ENCODE measurements around the gene PSD4.

PSD4 gene

GRCh38 chr2:113209646-113210171, 35.9 kb downstream of the PSD4 start:
- Mint-ChIP-seq H3K36me3 (ENCODE audit: low read depth) (peaks cover 5% of the 10 kb centered on the region), H3K4me3 (no peak overlapping the region), H3K9me3 (no peaks in the 10 kb centered on the region), H3K4me1 (peaks cover 74% of the 10 kb centered on the region), H3K27me3 (ENCODE audit: low read depth, poor library complexity) (peaks cover 31% of the 10 kb centered on the region), H3K27ac (no peak overlapping the region)
- no peak for DNase-seq
- TF ChIP-seq CTCF (IDR thresholded peaks at IDR 0.05): no peak

GRCh38 chr2:113211226-113212105, 37.7 kb downstream of the PSD4 start:
- Mint-ChIP-seq H3K36me3 (ENCODE audit: low read depth) (peaks cover 5% of the 10 kb centered on the region), H3K9me3 (no peaks in the 10 kb centered on the region), H3K27ac (peak overlapping the region; percentile 24), H3K27me3 (ENCODE audit: low read depth, poor library complexity) (peaks cover 24% of the 10 kb centered on the region), H3K4me1 (peaks cover 80% of the 10 kb centered on the region), H3K4me3 (no peak overlapping the region)
- DNase-seq: no peak
- TF ChIP-seq CTCF (IDR thresholded peaks at IDR 0.05): no peak

- Mint-ChIP-seq H3K27ac (peak overlapping the region; percentile 53), H3K4me1 (peaks cover 80% of the 10 kb centered on the region), H3K4me3 (peak overlapping the region; percentile 51), H3K36me3 (ENCODE audit: low read depth) (peaks cover 13% of the 10 kb centered on the region), H3K9me3 (no peaks in the 10 kb centered on the region), H3K27me3 (ENCODE audit: low read depth, poor library complexity) (peaks cover 25% of the 10 kb centered on the region)
- no peak for TF ChIP-seq CTCF (IDR thresholded peaks at IDR 0.05)
- DNase-seq: peak; percentile 73
Observed at GRCh38 chr2:113212245-113213060, 38.7 kb downstream of the PSD4 start.

- no peak for DNase-seq
- Mint-ChIP-seq H3K27ac (peak overlapping the region; percentile 94), H3K36me3 (ENCODE audit: low read depth) (peaks cover 15% of the 10 kb centered on the region), H3K27me3 (ENCODE audit: low read depth, poor library complexity) (peaks cover 20% of the 10 kb centered on the region), H3K9me3 (no peaks in the 10 kb centered on the region), H3K4me1 (peaks cover 75% of the 10 kb centered on the region), H3K4me3 (peak overlapping the region; percentile 47)
- no peak for TF ChIP-seq CTCF (IDR thresholded peaks at IDR 0.05)
Observed at GRCh38 chr2:113213061-113213930, 39.5 kb downstream of the PSD4 start.

GRCh38 chr2:113214141-113214540, 40.4 kb downstream of the PSD4 start:
- TF ChIP-seq CTCF (IDR thresholded peaks at IDR 0.05): no peak
- DNase-seq: no peak
- peak overlapping the region; percentile 86 for H3K27ac Mint-ChIP-seq
- no peaks in the 10 kb centered on the region for H3K9me3 Mint-ChIP-seq
- H3K27me3 Mint-ChIP-seq (ENCODE audit: low read depth, poor library complexity): peaks cover 24% of the 10 kb centered on the region
- H3K4me1 Mint-ChIP-seq: peaks cover 67% of the 10 kb centered on the region
- no peak overlapping the region for H3K4me3 Mint-ChIP-seq
- peaks cover 21% of the 10 kb centered on the region for H3K36me3 Mint-ChIP-seq (ENCODE audit: low read depth)
